Measurements from ENCODE around the gene IRF4.
"Not testable (repeated sequence)": the region's sequence is repeated elsewhere in the genome, so short reads cannot be mapped to it uniquely, and the experiment has no call there.

Gene IRF4

GRCh38 chr6:366389-367297 is 24.9 kb upstream of the IRF4 start:
- DNase-seq (ENCODE audit: low read depth in 2 of 2) = no peak

- no peak for DNase-seq (ENCODE audit: low read depth in 2 of 2)
Measured at GRCh38 chr6:367298-367794, 24.2 kb upstream of the IRF4 start.

GRCh38 chr6:367891-368630 is 23.5 kb upstream of the IRF4 start:
- no peak for DNase-seq (ENCODE audit: low read depth in 2 of 2)

- no peak for DNase-seq (ENCODE audit: low read depth in 2 of 2)
Measured at GRCh38 chr6:369559-370431, 21.8 kb upstream of the IRF4 start.

GRCh38 chr6:370555-370954 is 21.0 kb upstream of the IRF4 start:
- no peak for DNase-seq (ENCODE audit: low read depth in 2 of 2)

- not testable (repeated sequence) for DNase-seq (ENCODE audit: low read depth in 2 of 2)
Measured at GRCh38 chr6:371851-372250, 19.7 kb upstream of the IRF4 start.

- DNase-seq (ENCODE audit: low read depth in 2 of 2) = no peak
Measured at GRCh38 chr6:372336-372911, 19.1 kb upstream of the IRF4 start.

- no peak for DNase-seq (ENCODE audit: low read depth in 2 of 2)
Measured at GRCh38 chr6:373031-373430, 18.5 kb upstream of the IRF4 start.

GRCh38 chr6:373773-374724 is 17.5 kb upstream of the IRF4 start:
- no peak for DNase-seq (ENCODE audit: low read depth in 2 of 2)

- DNase-seq (ENCODE audit: low read depth in 2 of 2) = no peak
Measured at GRCh38 chr6:374956-375355, 16.6 kb upstream of the IRF4 start.

GRCh38 chr6:376827-377640 is 14.5 kb upstream of the IRF4 start:
- DNase-seq (ENCODE audit: low read depth in 2 of 2) = no peak

- DNase-seq (ENCODE audit: low read depth in 2 of 2) = not testable (repeated sequence)
Measured at GRCh38 chr6:377641-378020, 13.9 kb upstream of the IRF4 start.

GRCh38 chr6:378090-378957 is 13.2 kb upstream of the IRF4 start:
- DNase-seq (ENCODE audit: low read depth in 2 of 2) = no peak

GRCh38 chr6:378958-379409 is 12.6 kb upstream of the IRF4 start:
- no peak for DNase-seq (ENCODE audit: low read depth in 2 of 2)

- DNase-seq (ENCODE audit: low read depth in 2 of 2) = no peak
Measured at GRCh38 chr6:379410-380181, 12.0 kb upstream of the IRF4 start.

- no peak for DNase-seq (ENCODE audit: low read depth in 2 of 2)
Measured at GRCh38 chr6:380234-381218, 11.0 kb upstream of the IRF4 start.
